ENCODE data around the gene CSMD2. TPM values are rescaled to one million over a fixed set of nuclear protein-coding genes. Genes with fewer than 3 reads are reported as not detected.

CSMD2 gene
- total RNA-seq, 1 donor from 2014 or later: 0.22 TPM

DNA sequence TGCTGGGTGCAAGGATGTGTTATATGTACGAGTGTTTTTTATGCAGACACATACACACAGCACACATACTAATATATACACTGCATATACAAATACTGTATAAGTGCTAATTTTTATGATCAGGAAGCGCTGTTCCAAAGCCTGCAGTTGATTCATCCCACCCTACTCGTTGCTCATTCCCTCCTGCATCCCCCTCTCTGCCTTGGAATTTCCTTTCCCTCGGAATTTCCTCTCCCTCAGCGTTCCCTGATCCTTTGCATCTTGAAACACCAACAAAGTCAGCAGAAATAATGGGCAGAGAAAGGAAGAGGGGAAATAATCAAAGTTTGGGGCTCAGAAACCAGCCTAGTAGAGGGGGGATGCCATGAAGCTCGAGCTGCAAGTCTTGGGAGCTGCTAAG, 98.9 kb downstream of the CSMD2 start:
- no peak for ATAC-seq
- intact Hi-C loops (cut with micrococcal nuclease): no loop called here
- no peak for DNase-seq

DNA sequence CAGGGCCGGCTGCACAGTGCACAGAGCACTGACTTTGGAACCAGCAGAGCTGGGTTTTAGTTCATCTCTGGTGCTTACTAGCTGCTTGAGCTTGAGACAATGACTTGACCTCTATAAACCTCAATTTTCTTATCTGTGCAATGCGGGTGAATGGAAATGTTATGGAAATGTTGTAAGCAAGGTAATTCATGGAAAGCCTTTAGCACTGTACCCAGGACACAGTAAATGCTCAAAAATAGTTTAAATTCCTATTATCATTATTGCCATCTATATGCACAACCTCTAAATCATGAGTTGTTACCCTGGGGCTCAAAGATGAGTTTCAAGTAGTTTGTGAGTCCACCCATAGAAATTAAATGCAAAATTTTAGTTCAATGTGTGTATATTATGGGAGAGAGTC, 99.5 kb downstream of the CSMD2 start:
- DNase-seq (no peak), ATAC-seq (no peak)
- intact Hi-C loops (cut with micrococcal nuclease): no loop called here

GRCh38 chr1:34060901-34061415, 104.1 kb downstream of the CSMD2 start:
- peak; percentile 17 for ATAC-seq
- intact Hi-C loops (cut with micrococcal nuclease): no loop called here
- peak; percentile 40 for DNase-seq

GRCh38 chr1:34060187-34060730, 104.8 kb downstream of the CSMD2 start:
- intact Hi-C loops (cut with micrococcal nuclease): no loop called here
- DNase-seq (no peak), ATAC-seq (no peak)

DNA sequence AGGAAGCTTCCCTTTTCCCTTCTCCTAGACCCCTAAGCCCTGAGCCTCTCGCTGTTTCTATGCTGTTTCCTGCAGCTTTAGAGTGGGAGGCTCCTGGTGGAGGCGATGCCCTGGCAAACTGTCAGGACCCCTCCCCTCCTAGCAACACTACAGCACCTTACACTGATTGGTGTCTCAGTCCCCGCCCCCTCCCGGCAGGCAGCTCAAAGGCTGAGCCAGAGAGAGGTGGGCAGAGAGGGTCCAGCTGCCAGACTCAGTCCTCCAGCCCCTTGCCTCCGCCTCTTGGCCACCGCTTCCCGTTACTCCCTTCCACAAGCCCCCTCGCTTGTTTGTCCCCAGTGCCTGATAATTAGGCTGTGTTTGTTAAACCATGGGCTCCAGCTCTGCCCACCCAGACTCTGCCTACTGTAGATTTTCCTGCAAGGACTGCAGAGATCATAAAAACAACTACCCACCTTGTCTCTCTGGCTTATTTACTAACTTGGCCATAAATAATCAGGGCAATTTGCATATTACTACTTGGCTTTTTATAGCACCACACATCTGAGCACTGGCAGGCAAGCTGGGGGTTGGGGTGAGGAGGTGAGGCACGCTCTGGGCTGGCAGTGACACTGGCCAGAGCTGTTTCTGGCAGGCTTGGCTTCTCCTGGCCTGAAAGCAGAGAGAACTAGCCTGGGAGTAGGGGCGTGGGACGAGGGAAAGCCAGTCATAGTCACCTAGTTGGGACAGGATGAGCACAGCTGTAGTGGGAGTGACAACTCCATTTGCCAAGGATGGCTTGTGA, 107.5 kb downstream of the CSMD2 start:
- intact Hi-C loops (cut with micrococcal nuclease): no loop called here
- peak; percentile 96 for ATAC-seq
- peak; percentile 80 for DNase-seq

- no peak for DNase-seq
- no peak for ATAC-seq
- intact Hi-C loops (cut with micrococcal nuclease): no loop called here
These were observed 109.2 kb downstream of the CSMD2 start for GRCh38 chr1:34055818-34056217.

DNA sequence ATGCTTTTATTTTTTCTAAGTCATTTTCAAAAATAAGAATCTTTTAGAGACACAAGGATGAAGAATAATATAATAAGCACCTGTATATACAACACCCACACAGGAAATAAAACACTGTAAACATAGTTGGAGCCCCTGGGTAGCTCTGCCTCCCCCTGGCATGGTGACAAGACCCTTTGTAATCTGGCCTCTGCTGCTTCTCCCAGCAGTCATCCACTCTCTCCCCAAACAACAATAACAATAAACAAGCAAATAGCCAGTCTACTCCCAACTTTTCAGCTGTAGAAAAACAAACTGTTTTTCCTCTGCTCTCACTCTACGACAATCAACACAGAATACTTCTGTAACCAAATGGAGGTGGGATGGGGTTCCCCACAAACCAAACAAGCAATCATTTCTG, 110.1 kb downstream of the CSMD2 start:
- no peak for DNase-seq
- ATAC-seq: no peak
- intact Hi-C loops (cut with micrococcal nuclease): no loop called here

GRCh38 chr1:34053660-34054059, 111.4 kb downstream of the CSMD2 start:
- DNase-seq: no peak
- intact Hi-C loops (cut with micrococcal nuclease): no loop called here
- no peak for ATAC-seq

DNA sequence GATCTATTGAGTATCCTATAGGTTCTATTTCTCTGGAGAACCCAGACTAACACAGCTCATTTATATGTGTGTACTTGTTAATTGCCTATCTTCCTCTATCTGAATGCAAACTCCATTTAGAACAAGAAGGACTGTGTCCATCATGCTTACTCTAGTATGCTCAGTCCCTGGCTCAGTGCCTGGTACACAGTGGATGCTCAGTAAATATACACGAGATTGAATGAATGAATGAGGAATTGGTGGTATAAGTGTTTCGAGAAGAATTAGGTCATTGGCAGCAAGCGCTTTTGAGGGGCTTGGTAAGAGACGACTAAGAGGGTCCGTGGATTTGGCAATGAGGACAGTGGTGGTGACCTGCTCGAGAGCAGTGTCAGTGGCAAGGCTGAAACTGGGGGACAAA, 112.5 kb downstream of the CSMD2 start:
- no peak for DNase-seq
- no peak for ATAC-seq
- intact Hi-C loops (cut with micrococcal nuclease): no loop called here

DNA sequence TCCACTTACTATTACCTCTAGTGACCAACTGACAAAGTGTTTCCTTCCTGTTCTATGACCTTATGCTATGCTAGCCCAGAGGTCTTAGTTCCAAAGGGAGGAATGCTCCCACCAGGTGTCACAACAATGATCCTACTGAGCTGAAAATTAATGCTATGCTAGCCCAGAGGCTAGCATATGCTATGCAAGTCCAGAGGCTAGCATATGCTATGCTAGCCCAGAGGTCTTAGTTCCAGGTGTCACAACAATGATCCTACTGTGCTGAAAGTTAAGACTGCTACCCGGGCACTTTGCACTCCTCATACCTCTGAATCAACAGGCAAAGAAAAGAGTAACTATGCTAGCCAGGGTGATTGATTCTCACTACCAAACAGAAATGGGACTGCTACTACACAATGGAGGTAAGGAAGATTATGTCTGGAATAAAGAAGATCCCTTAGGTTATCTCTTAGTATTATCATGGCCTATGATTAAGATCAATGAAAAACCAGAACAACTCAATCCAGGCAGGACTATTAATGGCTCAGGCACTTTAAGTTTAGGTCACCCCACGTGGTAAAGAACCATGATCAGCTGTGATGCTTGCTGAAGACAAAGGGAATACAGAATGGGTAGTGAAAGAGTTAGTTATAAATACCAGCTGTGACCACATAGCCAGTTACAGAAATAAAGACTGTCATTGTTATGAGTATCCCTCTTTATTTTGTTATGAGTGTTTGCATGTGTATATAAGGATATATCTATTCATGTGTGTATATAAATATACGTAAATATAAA, 114.1 kb downstream of the CSMD2 start:
- intact Hi-C loops (cut with micrococcal nuclease): no loop called here
- DNase-seq: no peak
- no peak for ATAC-seq

DNA sequence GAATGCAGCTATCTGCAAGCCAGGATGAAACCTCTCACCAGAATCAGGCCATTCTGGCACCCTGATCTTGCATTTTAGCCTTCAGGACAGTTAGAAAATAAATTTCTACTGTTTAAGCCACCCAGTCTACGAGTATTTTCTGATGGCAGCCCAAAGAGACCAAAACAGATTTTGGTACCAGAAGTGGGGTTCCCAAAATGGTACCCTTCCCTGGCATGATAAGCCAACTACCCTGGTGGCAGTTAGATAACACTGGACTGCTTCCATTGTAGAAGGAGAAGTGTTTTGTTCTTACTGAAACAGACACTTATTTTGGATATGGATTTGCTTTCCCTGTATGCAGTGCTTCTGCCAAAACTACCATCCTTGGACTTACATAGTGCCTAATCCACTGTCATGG, 115.0 kb downstream of the CSMD2 start:
- ATAC-seq: no peak
- DNase-seq: no peak
- intact Hi-C loops (cut with micrococcal nuclease): no loop called here

GRCh38 chr1:34049477-34049876, 115.6 kb downstream of the CSMD2 start:
- no peak for ATAC-seq
- intact Hi-C loops (cut with micrococcal nuclease): no loop called here
- DNase-seq: no peak

- no peak for DNase-seq
- intact Hi-C loops (cut with micrococcal nuclease): no loop called here
- no peak for ATAC-seq
These were observed 127.2 kb downstream of the CSMD2 start for GRCh38 chr1:34037856-34038255.

DNA sequence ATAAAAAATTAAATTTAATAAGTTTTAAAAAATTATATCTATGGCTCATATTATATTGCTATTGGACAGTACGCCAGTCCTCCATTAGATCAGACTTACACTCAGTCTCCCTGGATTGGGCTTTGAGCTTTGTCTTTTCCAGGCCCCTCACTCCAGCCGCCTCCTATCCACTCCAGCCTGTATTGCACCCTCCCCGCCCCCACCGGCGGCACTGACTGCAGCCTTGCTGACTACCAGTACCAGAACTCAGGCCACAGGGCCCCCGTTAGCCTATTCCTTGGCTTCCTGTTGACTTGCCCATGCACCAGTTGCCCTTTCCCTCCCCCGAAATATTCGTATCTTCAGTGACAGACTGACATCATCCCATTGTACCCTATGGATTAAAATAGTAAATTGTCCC, 127.9 kb downstream of the CSMD2 start:
- DNase-seq (no peak), ATAC-seq (no peak)
- intact Hi-C loops (cut with micrococcal nuclease): no loop called here

- ATAC-seq (no peak), DNase-seq (no peak)
- intact Hi-C loops (cut with micrococcal nuclease): no loop called here
These were observed 131.0 kb downstream of the CSMD2 start for GRCh38 chr1:34034036-34034435.

DNA sequence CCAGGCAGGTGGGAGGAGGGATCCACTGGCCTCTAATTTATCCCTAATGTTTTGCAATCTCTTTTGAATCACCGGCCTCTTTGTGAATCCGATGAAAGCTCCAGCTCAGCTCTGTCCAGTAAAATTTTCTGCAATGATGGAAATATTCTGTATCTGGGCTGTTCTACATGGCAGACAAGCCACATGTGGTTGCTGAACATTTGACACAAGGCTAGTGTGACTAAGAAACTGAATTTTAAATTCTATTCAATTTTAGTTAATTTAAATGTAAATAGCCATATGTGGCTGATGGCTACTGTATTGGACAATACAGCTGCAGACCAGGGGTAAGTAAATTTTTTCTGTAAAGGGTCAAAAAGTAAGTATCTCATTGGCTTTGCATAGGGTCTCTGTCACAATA, 135.1 kb downstream of the CSMD2 start:
- ATAC-seq (no peak), DNase-seq (no peak)
- intact Hi-C loops (cut with micrococcal nuclease): no loop called here

- DNase-seq (no peak), ATAC-seq (no peak)
- intact Hi-C loops (cut with micrococcal nuclease): no loop called here
These were observed 135.5 kb downstream of the CSMD2 start for GRCh38 chr1:34029515-34029914.

DNA sequence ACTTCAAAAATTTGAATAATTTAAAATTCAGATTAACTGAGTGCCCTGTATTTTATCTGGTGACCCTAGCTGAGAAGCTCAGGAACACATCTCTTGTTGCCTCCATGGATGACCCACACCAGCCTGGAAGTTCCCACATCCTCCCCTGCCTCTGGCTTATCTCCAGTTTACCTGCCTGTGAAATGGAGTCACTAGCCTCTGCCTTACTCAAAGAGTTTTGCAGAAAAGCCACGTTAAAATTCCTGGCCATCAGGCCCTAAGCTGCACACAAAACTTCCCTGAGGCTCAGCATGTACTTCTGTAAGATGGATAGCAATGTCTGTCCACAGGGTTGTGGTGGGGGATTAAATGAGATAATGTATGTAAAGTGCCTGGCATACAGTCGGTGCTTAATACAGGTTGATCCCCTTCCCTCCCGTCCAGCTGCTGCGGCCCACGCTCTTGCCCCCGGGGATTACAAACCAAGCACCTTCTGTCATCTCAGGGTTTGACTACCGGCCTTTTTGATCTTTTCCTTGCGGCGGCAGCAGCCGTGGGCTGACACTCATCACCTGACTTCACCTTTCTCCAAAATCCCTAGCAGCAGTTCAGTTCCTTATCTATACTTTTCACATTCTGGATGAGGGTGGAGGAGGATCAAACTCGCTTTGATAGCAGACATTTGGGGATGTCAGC, 136.5 kb downstream of the CSMD2 start:
- intact Hi-C loops (cut with micrococcal nuclease): no loop called here
- no peak for DNase-seq

GRCh38 chr1:34025675-34026074, 139.4 kb downstream of the CSMD2 start:
- DNase-seq (no peak), ATAC-seq (no peak)
- intact Hi-C loops (cut with micrococcal nuclease): no loop called here

More for the DNA sequence above, 136.5 kb downstream of the CSMD2 start:
- no peak for ATAC-seq

GRCh38 chr1:34024485-34024884, 140.5 kb downstream of the CSMD2 start:
- intact Hi-C loops (cut with micrococcal nuclease): no loop called here
- ATAC-seq: no peak
- DNase-seq: no peak

Measured in left ventricle myocardium superior (tissue), 1 donor.